ENCODE measurements around the gene COL7A1. TPM values are rescaled to one million over a fixed set of nuclear protein-coding genes. Genes with fewer than 3 reads are reported as not detected.

Gene COL7A1
- total RNA-seq, 1 donor from 2014 or later: 28.7 TPM

- Mint-ChIP-seq H3K36me3 (ENCODE audit: low read depth, unreplicated experiment) (peaks cover 22% of the 10 kb centered on the region), H3K27ac (ENCODE audit: unreplicated experiment) (no peak overlapping the region), H3K4me1 (ENCODE audit: low read depth, unreplicated experiment) (peaks cover 4% of the 10 kb centered on the region), H3K27me3 (ENCODE audit: low read depth, unreplicated experiment) (peaks cover 12% of the 10 kb centered on the region), H3K9me3 (ENCODE audit: unreplicated experiment) (no peaks in the 10 kb centered on the region), H3K4me3 (ENCODE audit: unreplicated experiment) (no peak overlapping the region)
- DNase-seq (ENCODE audit: low read depth): no peak
- Histone ChIP-seq H3K4me1 (ENCODE audit: insufficient read depth, low read length) (peaks cover 1% of the 10 kb centered on the region), H3K27me3 (ENCODE audit: insufficient read depth, low read length) (no peaks in the 10 kb centered on the region), H3K79me2 (ENCODE audit: insufficient read depth, low read length) (no peaks in the 10 kb centered on the region), H3K9ac (ENCODE audit: low read length) (no peak overlapping the region), H3K36me3 (ENCODE audit: insufficient read depth, low read length) (no peaks in the 10 kb centered on the region), H3K4me2 (ENCODE audit: low read length) (no peak overlapping the region), H4K20me1 (ENCODE audit: insufficient read depth, low read length) (no peaks in the 10 kb centered on the region), H3K9me3 (ENCODE audit: insufficient read depth, low read depth, low read length) (no peaks in the 10 kb centered on the region), H2AFZ (ENCODE audit: low read depth, low read length) (no peak overlapping the region), H3K27ac (ENCODE audit: low read depth, low read length) (no peak overlapping the region), H3K4me3 (ENCODE audit: insufficient read depth, low read depth, low read length) (no peak overlapping the region)
- FAIRE-seq: no peak
- TF ChIP-seq CTCF (IDR thresholded peaks at IDR 0.05; ENCODE audit: insufficient read depth, low read depth, low read length): no peak
- no peak for TF ChIP-seq EZH2 (IDR thresholded peaks at IDR 0.05; ENCODE audit: insufficient read depth, low read length)
Measured at GRCh38 chr3:48641396-48641795, 46.3 kb upstream of the COL7A1 start.

GRCh38 chr3:48639944-48640606 lies 44.9 kb upstream of the COL7A1 start:
- Histone ChIP-seq H2AFZ (ENCODE audit: low read depth, low read length) (no peak overlapping the region), H3K27ac (ENCODE audit: low read depth, low read length) (no peak overlapping the region), H3K79me2 (ENCODE audit: insufficient read depth, low read length) (no peaks in the 10 kb centered on the region), H4K20me1 (ENCODE audit: insufficient read depth, low read length) (no peaks in the 10 kb centered on the region), H3K27me3 (ENCODE audit: insufficient read depth, low read length) (no peaks in the 10 kb centered on the region), H3K4me2 (ENCODE audit: low read length) (no peak overlapping the region), H3K4me1 (ENCODE audit: insufficient read depth, low read length) (peaks cover 9% of the 10 kb centered on the region), H3K4me3 (ENCODE audit: insufficient read depth, low read depth, low read length) (no peak overlapping the region), H3K36me3 (ENCODE audit: insufficient read depth, low read length) (no peaks in the 10 kb centered on the region), H3K9me3 (ENCODE audit: insufficient read depth, low read depth, low read length) (no peaks in the 10 kb centered on the region), H3K9ac (ENCODE audit: low read length) (no peak overlapping the region)
- no peak for TF ChIP-seq CTCF (IDR thresholded peaks at IDR 0.05; ENCODE audit: insufficient read depth, low read depth, low read length)
- no peak for TF ChIP-seq EZH2 (IDR thresholded peaks at IDR 0.05; ENCODE audit: insufficient read depth, low read length)
- Mint-ChIP-seq H3K4me3 (ENCODE audit: unreplicated experiment) (no peak overlapping the region), H3K4me1 (ENCODE audit: low read depth, unreplicated experiment) (peaks cover 8% of the 10 kb centered on the region), H3K9me3 (ENCODE audit: unreplicated experiment) (no peaks in the 10 kb centered on the region), H3K27me3 (ENCODE audit: low read depth, unreplicated experiment) (peaks cover 8% of the 10 kb centered on the region), H3K36me3 (ENCODE audit: low read depth, unreplicated experiment) (peaks cover 22% of the 10 kb centered on the region), H3K27ac (ENCODE audit: unreplicated experiment) (no peak overlapping the region)
- no peak for DNase-seq (ENCODE audit: low read depth)
- FAIRE-seq: no peak

- Mint-ChIP-seq H3K27ac (ENCODE audit: unreplicated experiment) (no peak overlapping the region), H3K4me3 (ENCODE audit: unreplicated experiment) (no peak overlapping the region), H3K9me3 (ENCODE audit: unreplicated experiment) (no peaks in the 10 kb centered on the region), H3K4me1 (ENCODE audit: low read depth, unreplicated experiment) (peaks cover 16% of the 10 kb centered on the region), H3K36me3 (ENCODE audit: low read depth, unreplicated experiment) (peaks cover 17% of the 10 kb centered on the region), H3K27me3 (ENCODE audit: low read depth, unreplicated experiment) (peaks cover 2% of the 10 kb centered on the region)
- no peak overlapping the region for H3K9ac ChIP-seq (ENCODE audit: low read length)
- no peaks in the 10 kb centered on the region for H3K27me3 ChIP-seq (ENCODE audit: insufficient read depth, low read length)
- FAIRE-seq (no peak), DNase-seq (ENCODE audit: low read depth) (no peak)
- no peak overlapping the region for H3K4me3 ChIP-seq (ENCODE audit: insufficient read depth, low read depth, low read length)
- H3K36me3 ChIP-seq (ENCODE audit: insufficient read depth, low read length): no peaks in the 10 kb centered on the region
- H3K9me3 ChIP-seq (ENCODE audit: insufficient read depth, low read depth, low read length): no peaks in the 10 kb centered on the region
- peaks cover 22% of the 10 kb centered on the region for H3K79me2 ChIP-seq (ENCODE audit: insufficient read depth, low read length)
- TF ChIP-seq CTCF (IDR thresholded peaks at IDR 0.05; ENCODE audit: insufficient read depth, low read depth, low read length) (no peak), EZH2 (IDR thresholded peaks at IDR 0.05; ENCODE audit: insufficient read depth, low read length) (no peak)
- peaks cover 16% of the 10 kb centered on the region for H3K4me1 ChIP-seq (ENCODE audit: insufficient read depth, low read length)
- H3K27ac ChIP-seq (ENCODE audit: low read depth, low read length): no peak overlapping the region
- H4K20me1 ChIP-seq (ENCODE audit: insufficient read depth, low read length): peaks cover 24% of the 10 kb centered on the region
- H2AFZ ChIP-seq (ENCODE audit: low read depth, low read length): no peak overlapping the region
- no peak overlapping the region for H3K4me2 ChIP-seq (ENCODE audit: low read length)
Measured at GRCh38 chr3:48637305-48637704, 42.2 kb upstream of the COL7A1 start.
